Activated T-cell treated with anti-CD3 and anti-CD28 coated beads, Interleukin-2, amount 50 U/mL, for 4 hours (primary cell): Measurements from ENCODE around the gene ZNF467. TPM values are rescaled to one million over a fixed set of nuclear protein-coding genes. Genes with fewer than 3 reads are reported as not detected.

Source experiments
- ATAC-seq, 2 donors: fragments of 200-7000 bp; cut with Tn5 transposase; one replicate each; pipeline ENCODE4 v1.10.0; 2021
- DNase-seq: peaks from one replicate; pipeline ENCODE4 v3.0.0-alpha.2; 2020
- H3K27me3 Mint-ChIP-seq: one replicate; pipeline ENCODE4 v1.8.0; 2021; ENCODE audit warnings: low read depth, mixed read lengths
- H3K36me3 Mint-ChIP-seq: one replicate; pipeline ENCODE4 v1.8.0; 2022; ENCODE audit warnings: mixed read lengths; ENCODE audit not compliant: insufficient read depth
- H3K4me1 Mint-ChIP-seq: one replicate; pipeline ENCODE4 v1.8.0; 2021; ENCODE audit warnings: low read depth, mixed read lengths
- H3K4me3 Mint-ChIP-seq: one replicate; pipeline ENCODE4 v1.8.0; 2021; ENCODE audit warnings: mild to moderate bottlenecking, moderate library complexity, mixed read lengths
- H3K9me3 Mint-ChIP-seq: one replicate; pipeline ENCODE4 v1.8.0; 2021; ENCODE audit warnings: mixed read lengths
- total RNA-seq, 3 donors: library from RNA; stranded (reverse); gene quantifications; one replicate each; pipeline ENCODE4 v1.2.1, GENCODE V29; 2021

The ZNF467 gene
- total RNA-seq, 3 donors from 2014 or later = 0.08 to 0.18 (median 0.16) TPM

DNA sequence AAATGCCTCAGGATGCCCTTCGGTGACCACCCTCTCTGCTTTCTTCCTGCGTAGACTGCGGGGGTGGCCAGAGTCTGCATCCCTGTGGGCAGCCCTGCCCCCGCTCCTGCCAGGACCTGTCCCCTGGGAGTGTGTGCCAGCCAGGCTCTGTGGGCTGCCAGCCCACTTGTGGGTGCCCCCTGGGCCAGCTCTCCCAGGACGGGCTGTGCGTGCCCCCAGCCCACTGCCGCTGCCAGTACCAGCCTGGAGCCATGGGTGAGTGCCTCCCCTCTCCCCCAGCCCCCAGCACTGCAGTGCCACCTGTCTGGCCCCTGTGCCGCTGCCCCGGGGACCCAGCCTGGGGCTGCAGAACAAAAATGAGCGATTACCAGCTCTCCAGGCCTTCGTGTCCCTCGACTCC is 41.7 kb upstream of the ZNF467 start:
- H3K9me3 Mint-ChIP-seq = no peaks in the 10 kb centered on the region
- H3K36me3 Mint-ChIP-seq = no peaks in the 10 kb centered on the region
- no peak overlapping the region for H3K4me3 Mint-ChIP-seq
- no peaks in the 10 kb centered on the region for H3K27me3 Mint-ChIP-seq
- H3K4me1 Mint-ChIP-seq = no peaks in the 10 kb centered on the region
- DNase-seq (no peak), ATAC-seq (no peak)

GRCh38 chr7:149814494-149814893 is 41.1 kb upstream of the ZNF467 start:
- no peak for DNase-seq
- H3K4me1 Mint-ChIP-seq = no peaks in the 10 kb centered on the region
- ATAC-seq = no peak
- no peaks in the 10 kb centered on the region for H3K36me3 Mint-ChIP-seq
- H3K27me3 Mint-ChIP-seq = no peaks in the 10 kb centered on the region
- H3K9me3 Mint-ChIP-seq = no peaks in the 10 kb centered on the region
- H3K4me3 Mint-ChIP-seq = no peak overlapping the region

DNA sequence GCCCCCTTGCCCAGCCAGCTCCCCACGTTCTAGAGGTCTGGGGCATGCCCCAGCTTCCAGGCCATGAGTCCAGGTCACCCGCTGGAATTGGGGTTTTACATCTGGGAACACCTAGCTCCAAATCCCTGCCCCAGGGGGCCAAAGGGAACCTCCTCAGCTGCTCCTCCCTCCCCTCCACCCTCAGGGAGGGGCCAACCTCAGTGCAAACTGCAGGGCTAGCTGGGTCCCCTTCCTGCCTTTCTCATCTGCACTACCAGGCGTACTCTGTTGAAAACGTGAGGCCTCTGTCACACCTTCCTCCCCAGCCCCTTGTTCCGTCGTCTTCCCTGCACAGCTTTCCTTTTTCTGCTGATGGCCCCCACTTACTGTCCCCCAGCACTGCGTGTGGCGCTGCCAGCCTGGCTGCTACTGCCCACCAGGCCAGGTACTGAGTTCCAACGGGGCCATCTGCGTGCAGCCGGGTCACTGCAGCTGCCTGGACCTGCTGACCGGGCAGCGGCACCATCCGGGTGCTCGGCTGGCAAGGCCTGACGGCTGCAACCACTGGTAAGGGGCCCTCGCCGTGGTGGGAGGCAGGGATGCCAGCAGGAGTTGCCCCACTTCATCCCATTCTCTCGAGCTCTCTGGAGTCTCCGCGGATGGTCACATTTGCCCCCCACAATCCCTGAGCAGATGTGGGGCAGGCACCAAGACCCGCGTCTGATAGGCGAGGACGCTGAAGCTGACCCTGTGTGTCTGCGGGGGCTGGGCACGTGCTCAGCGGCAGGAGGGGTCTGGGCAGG is 40.1 kb upstream of the ZNF467 start:
- DNase-seq = no peak
- no peak for ATAC-seq
- Mint-ChIP-seq H3K27me3 (no peaks in the 10 kb centered on the region), H3K36me3 (no peaks in the 10 kb centered on the region), H3K4me3 (no peak overlapping the region), H3K4me1 (no peaks in the 10 kb centered on the region), H3K9me3 (no peaks in the 10 kb centered on the region)

DNA sequence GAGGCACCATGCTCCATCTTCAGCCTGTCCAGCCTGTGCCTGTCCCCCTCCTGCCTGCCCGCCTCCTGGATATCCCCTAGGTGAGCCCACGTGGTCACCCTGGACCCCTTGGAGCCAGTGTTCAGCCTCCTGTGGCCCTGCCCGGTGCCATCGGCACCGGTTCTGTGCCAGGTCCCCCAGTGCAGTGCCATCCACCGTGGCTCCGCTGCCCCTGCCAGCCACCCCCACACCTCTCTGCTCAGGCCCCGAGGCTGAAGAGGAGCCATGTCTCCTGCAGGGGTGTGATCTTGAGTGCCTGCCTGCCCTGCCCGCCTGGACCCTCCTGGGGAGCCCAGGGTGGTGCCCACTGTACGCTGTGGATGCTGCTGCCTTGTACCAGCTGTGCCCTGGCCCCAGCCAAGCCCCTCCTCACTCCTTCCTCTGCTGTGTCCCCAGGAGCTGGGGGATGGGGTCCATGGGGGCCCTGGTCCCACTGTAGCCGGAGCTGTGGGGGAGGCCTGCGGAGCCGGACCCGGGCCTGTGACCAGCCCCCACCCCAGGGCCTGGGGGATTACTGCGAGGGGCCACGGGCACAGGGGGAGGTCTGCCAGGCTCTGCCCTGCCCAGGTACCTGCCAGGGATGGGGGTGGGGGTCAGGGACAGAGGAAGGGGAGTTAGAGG is 38.6 kb upstream of the ZNF467 start:
- Mint-ChIP-seq H3K4me1 (no peaks in the 10 kb centered on the region), H3K9me3 (no peaks in the 10 kb centered on the region), H3K27me3 (no peaks in the 10 kb centered on the region), H3K36me3 (no peaks in the 10 kb centered on the region), H3K4me3 (no peak overlapping the region)
- DNase-seq = no peak
- ATAC-seq = no peak

- no peaks in the 10 kb centered on the region for H3K36me3 Mint-ChIP-seq
- no peaks in the 10 kb centered on the region for H3K9me3 Mint-ChIP-seq
- H3K4me1 Mint-ChIP-seq = no peaks in the 10 kb centered on the region
- no peak for ATAC-seq
- no peak for DNase-seq
- peaks cover 2% of the 10 kb centered on the region for H3K27me3 Mint-ChIP-seq
- H3K4me3 Mint-ChIP-seq = no peak overlapping the region
Observed at GRCh38 chr7:149811221-149811620, 37.8 kb upstream of the ZNF467 start.

DNA sequence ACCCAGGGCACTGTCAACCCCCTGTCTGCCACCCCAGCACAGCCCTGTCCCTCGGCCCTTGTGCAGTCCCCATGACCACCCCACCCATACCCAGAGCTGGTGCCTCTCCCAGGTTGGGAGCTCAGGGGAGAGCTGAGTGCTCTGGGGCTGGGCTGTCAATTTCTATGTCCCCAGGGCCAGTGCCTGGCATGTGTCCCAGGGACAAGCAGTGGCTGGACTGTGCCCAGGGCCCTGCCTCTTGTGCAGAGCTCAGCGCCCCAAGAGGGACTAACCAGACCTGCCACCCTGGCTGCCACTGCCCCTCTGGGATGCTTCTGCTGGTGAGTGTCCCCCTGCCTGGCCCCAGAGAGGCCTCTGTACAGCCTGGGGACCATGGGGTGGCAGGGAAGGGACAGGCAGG is 35.8 kb upstream of the ZNF467 start:
- Mint-ChIP-seq H3K9me3 (no peaks in the 10 kb centered on the region), H3K4me1 (no peaks in the 10 kb centered on the region), H3K36me3 (no peaks in the 10 kb centered on the region), H3K4me3 (no peak overlapping the region), H3K27me3 (peaks cover 2% of the 10 kb centered on the region)
- no peak for ATAC-seq
- DNase-seq = no peak

DNA sequence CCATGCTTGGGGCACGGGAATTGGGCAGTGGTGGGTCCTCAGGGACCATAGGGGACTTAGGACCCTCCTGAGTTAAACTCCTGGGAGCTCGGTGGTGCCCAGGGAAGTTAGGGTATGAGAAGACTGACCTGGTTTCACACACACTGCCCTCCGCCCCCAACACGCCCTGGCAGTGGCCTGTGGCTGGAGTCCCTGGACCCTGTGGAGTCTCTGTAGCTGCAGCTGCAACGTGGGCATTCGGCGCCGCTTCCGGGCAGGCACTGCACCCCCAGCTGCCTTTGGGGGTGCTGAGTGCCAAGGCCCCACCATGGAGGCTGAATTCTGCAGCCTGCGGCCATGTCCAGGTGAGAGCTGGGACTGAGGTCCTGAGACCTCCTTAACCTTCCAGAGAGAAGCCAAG is 34.9 kb upstream of the ZNF467 start:
- no peaks in the 10 kb centered on the region for H3K36me3 Mint-ChIP-seq

GRCh38 chr7:149806726-149807125 is 33.3 kb upstream of the ZNF467 start:
- no peaks in the 10 kb centered on the region for H3K4me1 Mint-ChIP-seq
- ATAC-seq (no peak), DNase-seq (no peak)
- H3K9me3 Mint-ChIP-seq = no peaks in the 10 kb centered on the region
- H3K4me3 Mint-ChIP-seq = no peak overlapping the region
- H3K27me3 Mint-ChIP-seq = peaks cover 2% of the 10 kb centered on the region
- no peaks in the 10 kb centered on the region for H3K36me3 Mint-ChIP-seq

More for the DNA sequence above, 34.9 kb upstream of the ZNF467 start:
- ATAC-seq (no peak), DNase-seq (no peak)
- no peaks in the 10 kb centered on the region for H3K9me3 Mint-ChIP-seq
- no peak overlapping the region for H3K4me3 Mint-ChIP-seq
- peaks cover 2% of the 10 kb centered on the region for H3K27me3 Mint-ChIP-seq
- H3K4me1 Mint-ChIP-seq = no peaks in the 10 kb centered on the region

DNA sequence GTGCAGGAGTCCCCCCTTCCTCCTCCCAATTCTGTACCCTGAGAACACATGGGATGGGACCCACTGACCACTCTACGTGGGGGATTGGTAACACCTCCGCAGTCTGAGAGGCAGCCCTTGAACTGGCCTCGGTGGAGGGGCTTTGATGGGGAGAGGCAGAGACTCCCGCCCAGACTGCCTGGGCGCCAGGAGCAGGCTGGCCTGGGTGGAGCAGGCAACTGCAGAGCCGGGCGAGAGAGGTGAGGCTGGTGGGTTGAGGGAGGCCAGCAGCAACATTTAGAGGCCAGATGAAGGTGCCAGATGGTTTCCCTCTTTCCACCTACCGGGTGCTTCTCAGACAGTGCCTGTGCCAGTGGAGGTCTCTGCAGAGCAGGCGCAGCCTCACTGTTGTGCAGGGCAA is 30.7 kb upstream of the ZNF467 start:
- Mint-ChIP-seq H3K27me3 (peaks cover 2% of the 10 kb centered on the region), H3K36me3 (no peaks in the 10 kb centered on the region), H3K4me1 (no peaks in the 10 kb centered on the region), H3K4me3 (no peak overlapping the region), H3K9me3 (no peaks in the 10 kb centered on the region)
- no peak for DNase-seq
- ATAC-seq = no peak

DNA sequence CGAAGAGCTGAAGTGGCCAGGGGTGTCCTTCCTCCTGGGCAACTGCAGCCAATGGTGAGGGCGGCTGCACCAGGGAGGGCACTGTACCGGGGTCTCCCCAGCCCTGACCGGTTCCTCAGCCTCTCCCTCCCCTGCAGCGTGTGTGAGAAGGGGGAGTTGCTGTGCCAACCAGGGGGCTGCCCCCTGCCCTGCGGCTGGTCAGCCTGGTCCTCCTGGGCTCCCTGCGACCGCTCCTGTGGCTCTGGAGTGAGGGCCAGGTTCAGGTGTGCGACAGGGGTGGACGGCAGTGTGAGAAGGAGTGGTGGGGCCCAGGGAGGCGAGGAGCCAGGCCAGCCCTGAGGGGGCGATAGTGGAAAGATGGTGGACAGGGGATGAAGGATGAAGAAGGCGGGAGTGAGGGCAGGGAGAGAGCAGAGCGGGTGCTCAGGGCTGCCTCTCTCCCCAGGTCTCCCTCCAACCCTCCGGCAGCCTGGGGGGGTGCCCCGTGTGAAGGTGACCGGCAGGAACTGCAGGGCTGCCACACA is 30.2 kb upstream of the ZNF467 start:
- Mint-ChIP-seq H3K4me3 (no peak overlapping the region), H3K9me3 (no peaks in the 10 kb centered on the region), H3K27me3 (peaks cover 2% of the 10 kb centered on the region), H3K4me1 (no peaks in the 10 kb centered on the region), H3K36me3 (no peaks in the 10 kb centered on the region)
- DNase-seq = no peak
- ATAC-seq = no peak

- Mint-ChIP-seq H3K27me3 (peaks cover 2% of the 10 kb centered on the region), H3K4me1 (no peaks in the 10 kb centered on the region), H3K4me3 (no peak overlapping the region), H3K9me3 (no peaks in the 10 kb centered on the region), H3K36me3 (no peaks in the 10 kb centered on the region)
- no peak for DNase-seq
- no peak for ATAC-seq
Observed at GRCh38 chr7:149802966-149803365, 29.6 kb upstream of the ZNF467 start.

DNA sequence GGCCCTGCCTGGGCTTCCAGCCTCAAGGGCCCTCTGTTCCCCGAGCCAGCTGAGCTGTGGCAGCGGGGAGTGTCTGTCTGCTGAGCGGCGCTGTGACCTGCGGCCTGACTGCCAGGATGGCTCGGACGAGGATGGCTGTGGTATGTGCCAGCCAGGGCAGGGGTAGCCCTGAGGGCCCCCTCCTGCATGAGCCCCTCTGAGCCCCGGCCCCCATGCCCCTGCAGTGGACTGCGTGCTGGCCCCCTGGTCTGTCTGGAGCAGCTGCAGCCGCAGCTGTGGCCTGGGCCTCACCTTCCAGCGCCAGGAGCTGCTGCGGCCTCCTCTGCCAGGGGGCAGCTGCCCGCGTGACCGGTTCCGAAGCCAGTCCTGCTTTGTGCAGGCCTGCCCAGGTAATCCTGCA is 28.4 kb upstream of the ZNF467 start:
- Mint-ChIP-seq H3K27me3 (peaks cover 1% of the 10 kb centered on the region), H3K4me1 (no peaks in the 10 kb centered on the region), H3K36me3 (no peaks in the 10 kb centered on the region), H3K4me3 (no peak overlapping the region), H3K9me3 (no peaks in the 10 kb centered on the region)
- ATAC-seq = no peak
- no peak for DNase-seq

GRCh38 chr7:149801002-149801566 is 27.7 kb upstream of the ZNF467 start:
- ATAC-seq (no peak), DNase-seq (no peak)
- Mint-ChIP-seq H3K4me3 (no peak overlapping the region), H3K36me3 (no peaks in the 10 kb centered on the region), H3K9me3 (no peaks in the 10 kb centered on the region), H3K4me1 (no peaks in the 10 kb centered on the region), H3K27me3 (no peaks in the 10 kb centered on the region)

- Mint-ChIP-seq H3K36me3 (no peaks in the 10 kb centered on the region), H3K4me1 (no peaks in the 10 kb centered on the region), H3K27me3 (peaks cover 2% of the 10 kb centered on the region), H3K4me3 (no peak overlapping the region), H3K9me3 (no peaks in the 10 kb centered on the region)
- DNase-seq (no peak), ATAC-seq (no peak)
Observed at GRCh38 chr7:149800169-149800555, 26.8 kb upstream of the ZNF467 start.
